AML-193 (cell line): ENCODE measurements around the gene ARVCF.

Experiments
- DNase-seq, 2 experiments: peaks; one replicate each; lab custom pipeline; 2025; lab: John Stamatoyannopoulos, UW

Gene ARVCF

DNA sequence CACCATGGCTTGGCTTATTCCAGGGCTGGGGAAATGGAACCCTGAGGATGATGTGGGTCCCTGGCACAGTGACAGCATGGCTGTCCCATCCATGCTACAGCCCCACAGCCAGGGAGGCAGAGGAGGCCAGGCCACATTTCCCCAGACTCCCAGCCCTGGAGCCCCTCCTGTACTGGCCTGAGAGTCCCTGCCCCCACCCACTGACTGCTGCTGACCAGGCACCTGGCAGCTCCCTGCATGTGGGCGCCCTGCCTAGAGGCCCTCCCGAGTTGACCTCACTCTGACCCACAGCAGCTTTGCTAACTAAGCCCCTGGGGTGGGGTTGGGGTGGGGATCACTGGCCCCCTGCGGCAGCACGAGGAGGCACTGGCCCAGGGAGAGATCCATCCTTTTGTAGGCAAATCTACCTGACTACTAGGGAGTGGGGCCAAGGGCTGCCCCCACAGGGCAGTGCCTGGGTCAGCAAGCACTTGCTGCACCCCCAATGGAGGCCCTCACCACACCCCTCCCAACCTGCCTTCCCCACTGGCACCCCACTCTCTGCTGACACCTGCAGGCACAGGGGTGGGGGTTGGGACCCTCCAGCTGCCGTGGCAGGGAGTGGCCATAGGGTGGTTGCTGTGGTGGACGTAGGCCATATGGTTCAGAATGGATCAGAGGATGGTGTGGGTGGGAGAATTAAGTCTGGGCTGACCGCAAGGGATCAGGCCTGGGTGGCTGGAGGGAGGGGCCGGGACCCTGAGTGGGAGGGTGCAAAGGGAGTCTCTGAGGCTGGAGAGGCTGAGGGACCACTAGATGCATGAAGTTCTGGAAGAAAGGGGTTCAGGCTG, 17.4 kb downstream of the ARVCF start:
- no peak for DNase-seq

GRCh38 chr22:19998232-19998951, 18.2 kb downstream of the ARVCF start:
- DNase-seq = no peak

DNA sequence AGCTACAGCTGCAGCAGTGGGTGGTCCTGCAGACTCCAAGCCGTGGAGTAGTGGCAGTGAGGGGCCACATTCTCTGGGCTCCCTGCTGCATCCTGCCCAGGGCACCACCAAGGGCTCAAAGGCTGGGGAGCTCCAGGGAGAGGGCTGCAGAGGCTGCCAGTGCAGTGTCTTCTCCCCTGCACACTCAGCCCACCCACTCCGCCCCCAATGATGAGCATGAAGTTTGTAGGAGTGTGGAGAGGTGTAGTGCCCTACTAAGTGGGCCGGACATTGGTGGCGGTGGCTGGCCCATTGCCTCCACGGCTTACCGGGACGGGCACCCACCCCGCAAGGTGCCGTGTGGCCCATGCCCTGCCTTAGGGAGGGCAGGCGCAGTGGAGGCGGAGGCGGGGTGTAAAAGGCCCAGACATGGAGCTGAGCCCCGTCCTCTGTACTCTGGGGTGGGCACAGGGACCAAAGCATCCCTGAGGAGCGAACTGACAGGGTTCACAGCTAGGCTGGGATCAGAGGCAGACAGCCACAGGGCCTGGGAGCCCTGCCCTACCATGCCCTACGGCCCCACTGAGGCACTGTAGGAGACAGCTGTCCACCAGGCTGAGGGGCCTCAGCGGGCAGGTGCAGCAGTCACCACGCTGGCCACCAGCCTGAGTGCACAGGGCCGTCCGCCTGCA, 18.9 kb downstream of the ARVCF start:
- DNase-seq = no peak

GRCh38 chr22:19996694-19997384, 19.8 kb downstream of the ARVCF start:
- DNase-seq = no peak

DNA sequence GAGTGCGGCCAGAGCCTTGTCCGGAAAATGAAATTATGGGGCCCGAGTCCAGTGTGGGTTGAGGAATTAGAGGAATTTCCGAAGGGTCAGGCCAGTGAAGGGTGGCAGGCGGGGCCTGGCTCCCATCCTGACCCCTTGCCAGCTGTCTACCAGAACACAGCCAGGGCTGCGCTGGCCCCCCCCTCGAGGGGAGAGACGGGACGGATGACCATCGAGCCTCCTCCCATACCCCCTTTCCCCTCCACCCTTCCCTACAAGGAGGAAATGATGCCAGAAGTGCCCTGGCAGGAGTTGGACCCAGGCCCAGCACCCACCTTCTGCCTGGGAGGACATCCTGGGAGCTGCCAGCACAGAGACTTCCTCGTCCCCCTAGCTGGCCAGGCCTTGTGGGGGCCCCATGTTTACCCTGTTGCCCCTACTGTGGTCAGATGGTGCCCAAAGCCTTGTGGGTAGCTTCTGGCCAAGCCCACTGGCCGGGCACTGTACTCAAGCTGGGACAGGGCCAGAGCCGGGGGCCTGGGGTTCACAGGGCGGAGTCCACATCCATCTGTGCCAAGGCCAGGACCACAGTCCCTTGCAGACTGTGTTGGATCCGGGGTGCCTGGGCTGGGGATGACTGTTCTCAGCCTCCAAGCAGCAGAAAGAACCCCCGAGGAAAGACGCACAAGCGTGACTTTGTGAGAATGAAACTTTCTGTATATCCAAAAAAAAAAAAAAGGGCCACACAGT, 20.8 kb downstream of the ARVCF start:
- DNase-seq = no peak

DNA sequence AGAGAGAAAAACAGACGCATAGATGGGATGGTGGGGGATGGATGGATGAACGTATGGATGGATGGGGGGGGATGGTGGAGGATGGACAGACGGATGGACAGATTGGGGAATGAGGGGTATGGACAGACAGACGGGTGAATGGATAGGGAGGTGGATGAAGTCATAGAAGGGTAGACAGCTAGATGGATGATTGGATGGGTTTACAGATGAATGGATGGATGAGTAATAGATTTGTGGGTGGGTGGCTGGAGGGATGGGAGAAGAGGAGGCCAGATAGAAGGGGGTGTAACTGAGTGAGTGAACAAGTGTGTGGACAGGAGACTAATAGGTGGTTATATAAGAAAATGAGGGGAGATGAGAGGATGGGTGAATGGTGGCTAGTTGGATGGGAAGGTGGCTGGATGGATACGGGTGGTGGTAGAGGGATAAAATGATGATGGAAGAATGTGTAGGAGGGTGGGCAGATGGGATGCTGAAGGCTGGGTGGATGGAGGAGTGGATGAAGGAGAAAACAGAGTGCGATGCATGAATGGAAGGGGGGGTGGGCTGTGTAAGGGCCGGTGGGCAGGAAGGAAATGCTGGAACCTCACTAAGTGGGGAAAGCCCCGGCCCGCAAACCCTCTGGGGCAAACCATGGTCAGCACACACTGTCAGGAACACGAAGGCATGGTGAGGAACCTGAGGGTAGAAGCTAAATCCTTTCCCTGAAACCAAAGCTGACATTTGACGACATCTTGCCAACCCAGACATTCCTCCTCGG, 21.6 kb downstream of the ARVCF start:
- DNase-seq = no peak

DNA sequence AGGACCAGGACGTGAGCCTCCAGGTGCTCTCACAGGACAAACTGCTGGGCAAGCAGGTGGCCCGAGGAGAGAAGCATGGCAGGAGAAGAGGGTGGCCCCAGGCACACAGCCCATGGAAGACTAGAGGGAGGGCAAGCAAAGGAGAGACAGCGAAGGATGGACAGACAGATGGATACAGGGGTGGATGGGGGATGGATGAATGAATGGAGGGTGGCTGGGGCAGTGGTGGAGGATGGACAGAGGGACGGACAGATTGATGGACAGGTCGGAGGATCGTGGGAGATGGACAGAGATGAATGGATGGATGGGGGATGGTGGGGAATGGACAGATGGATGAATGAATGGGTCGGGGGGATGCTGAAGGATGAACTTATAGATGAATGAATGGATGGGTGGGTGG, 22.7 kb downstream of the ARVCF start:
- DNase-seq = no peak

DNA sequence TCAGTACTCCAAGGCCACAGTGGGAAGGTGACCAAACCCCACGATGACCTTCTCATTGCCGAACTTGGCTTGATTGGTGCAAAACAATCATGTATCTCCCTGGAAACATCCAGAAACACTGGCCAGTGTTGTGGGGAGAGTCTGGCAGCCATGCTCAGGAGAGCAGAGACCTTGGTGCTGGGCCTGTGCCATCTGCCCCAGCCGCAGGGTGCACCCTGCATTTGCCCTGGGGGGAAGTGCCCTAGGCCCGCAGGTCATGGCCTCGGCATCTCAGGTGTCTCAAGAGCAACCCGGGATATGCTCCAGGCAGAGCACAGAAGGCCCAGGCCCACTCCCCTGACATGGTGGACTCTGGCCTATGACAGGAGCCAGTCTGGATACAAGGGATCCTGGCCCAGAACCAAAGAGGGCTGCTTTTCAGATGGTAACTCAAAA, 23.7 kb downstream of the ARVCF start:
- no peak for DNase-seq

DNA sequence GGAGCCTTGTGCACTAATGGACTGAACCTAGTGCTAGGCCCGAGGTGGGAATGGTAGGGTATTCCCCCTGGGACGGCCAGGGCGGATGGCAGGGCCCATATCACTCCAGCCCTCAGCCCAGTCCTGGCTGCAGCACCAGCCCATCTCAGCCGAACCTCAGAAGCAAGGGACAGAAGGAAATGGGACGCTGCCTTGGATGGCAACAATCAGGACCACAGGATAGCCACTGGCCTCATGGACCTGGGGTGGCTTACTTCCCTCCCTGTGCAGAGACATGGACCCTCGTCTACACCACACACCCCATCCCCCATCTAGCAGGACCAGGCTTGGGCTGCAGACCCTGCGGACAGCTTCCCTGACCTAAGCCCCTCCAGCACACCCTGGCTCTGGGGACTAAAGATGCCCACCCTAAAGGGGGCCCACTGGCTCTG, 24.1 kb downstream of the ARVCF start:
- DNase-seq = no peak

DNA sequence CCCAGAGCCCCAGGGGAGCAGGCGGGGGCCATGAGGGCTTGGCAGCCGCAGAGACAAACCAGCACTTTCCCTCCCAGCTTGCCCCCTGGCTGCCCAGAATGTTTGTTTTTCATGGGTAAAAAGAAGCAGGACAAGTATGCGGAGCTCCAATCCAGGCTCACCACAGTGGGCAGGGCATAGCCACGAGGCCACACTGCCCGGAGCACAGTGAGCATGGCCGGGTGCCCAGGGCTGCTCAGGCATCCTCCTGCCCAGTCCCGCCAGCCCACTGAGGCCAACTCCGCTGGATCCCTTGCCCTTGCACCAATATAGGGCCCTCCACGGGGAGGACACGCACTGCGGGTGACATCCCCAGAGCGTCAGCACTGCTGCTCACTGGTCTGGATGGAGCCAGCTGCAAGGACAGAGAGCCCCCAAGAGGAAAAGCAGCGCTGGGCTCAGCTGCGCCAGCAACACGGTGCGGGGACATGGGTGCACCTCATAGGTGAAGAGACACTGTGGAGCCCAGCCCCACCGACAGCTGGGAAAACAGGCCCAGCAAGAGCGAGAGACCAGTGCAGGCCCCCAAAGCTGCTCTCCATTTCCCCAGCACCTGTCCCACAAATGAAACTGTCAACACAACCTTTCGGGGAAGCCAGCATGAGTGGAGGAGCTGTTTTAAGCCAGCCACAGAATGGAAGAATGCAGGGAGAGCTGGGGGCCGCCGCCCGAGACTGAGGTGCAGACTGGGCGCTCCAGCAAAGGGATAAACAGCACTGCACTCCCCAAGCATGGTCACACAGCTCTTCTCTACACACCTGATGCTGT, 24.8 kb downstream of the ARVCF start:
- no peak for DNase-seq

- DNase-seq = no peak
Measured at GRCh38 chr22:19991395-19991644, 25.3 kb downstream of the ARVCF start.

DNA sequence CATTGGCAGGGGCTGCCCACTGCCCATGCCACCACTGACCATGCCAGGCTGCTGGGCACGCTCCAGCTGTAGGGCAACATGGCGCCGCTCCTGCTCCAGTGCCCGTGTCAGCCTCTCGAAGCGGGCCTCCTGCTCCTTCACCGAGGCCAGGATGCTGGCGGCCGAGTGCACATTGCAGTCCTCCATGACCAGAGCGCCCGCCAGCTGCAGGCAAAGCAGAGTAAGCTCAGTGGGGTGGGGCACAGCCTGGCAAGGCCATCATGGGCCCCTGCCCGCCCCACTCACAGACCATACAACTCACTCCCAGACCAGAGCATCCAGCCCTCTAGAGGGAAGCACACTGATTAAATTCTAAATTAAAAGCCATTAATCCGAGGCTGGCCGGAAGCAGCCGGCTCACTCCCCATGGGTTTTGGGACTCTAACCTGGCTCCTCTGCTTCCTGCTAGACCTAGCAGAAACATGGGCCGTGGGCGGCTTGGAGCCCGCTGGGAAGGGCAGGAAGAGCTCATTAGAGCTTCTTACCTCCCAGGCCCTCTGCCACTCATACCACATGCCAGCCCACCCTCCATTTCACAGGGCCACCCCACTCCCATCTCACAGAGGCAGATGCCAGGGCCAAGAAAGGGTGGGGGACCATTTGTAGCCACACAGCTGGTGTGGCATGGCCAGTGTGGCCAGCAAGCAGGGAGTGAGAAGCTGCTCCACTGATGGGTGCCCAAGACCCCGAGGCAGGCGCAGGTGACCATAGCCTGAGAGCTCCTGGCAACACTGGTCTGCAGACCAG, 25.8 kb downstream of the ARVCF start:
- DNase-seq = no peak

GRCh38 chr22:19990188-19990587, 26.4 kb downstream of the ARVCF start:
- no peak for DNase-seq

GRCh38 chr22:19989725-19990067, 26.9 kb downstream of the ARVCF start:
- DNase-seq = no peak

GRCh38 chr22:19988965-19989724, 27.5 kb downstream of the ARVCF start:
- DNase-seq = no peak

DNA sequence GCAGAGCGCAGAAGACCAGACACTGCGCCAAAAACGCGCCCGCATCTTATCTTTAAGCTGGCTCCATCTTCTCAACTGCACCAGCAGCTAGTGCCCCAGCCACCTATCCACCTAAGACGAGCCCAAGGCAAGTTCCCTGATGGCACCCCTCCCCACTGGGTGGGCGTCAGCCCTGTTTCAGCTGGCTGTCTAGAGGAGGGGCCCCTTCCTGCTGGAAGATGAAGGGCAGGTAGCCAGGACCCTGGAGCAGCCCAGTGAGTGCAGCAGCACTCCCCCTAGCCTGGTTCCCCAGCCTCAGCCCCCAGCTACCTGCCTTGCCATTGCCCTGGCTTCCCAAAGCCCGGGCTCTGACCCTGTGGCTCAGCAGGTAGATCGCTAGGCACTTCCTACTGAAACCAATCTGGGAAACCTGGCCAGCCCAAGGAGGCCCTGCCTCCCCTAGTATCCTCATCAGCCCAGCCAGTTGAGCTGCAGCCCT, 28.3 kb downstream of the ARVCF start:
- no peak for DNase-seq

- DNase-seq = no peak
Measured at GRCh38 chr22:19987394-19988306, 29.0 kb downstream of the ARVCF start.
